Measurements from ENCODE around the gene KLK12. TPM values are rescaled to one million over a fixed set of nuclear protein-coding genes. Genes with fewer than 3 reads are reported as not detected.

Gene KLK12
- polyA plus RNA-seq, 1 donor (not counting 4 experiments of a cell fraction or from before 2014, with no cell fraction given) = not detected

GRCh38 chr19:51015691-51016267 is 19.0 kb downstream of the KLK12 start:
- TF ChIP-seq CTCF (optimal IDR thresholded peaks at IDR 0.05 in 1 of 3, IDR thresholded peaks at IDR 0.05 in 1 of 3, conservative IDR thresholded peaks at IDR 0.05 in 1 of 3; ENCODE audit: extremely low read depth in 1 of 3, insufficient read depth in 2 of 3, low read length in 3 of 3) (no peak), EZH2 (IDR thresholded peaks at IDR 0.05; ENCODE audit: low read length) (no peak)
- DNase-seq (ENCODE audit: low read depth, low spot score) (no peak), FAIRE-seq (no peak)
- dilution Hi-C loops (cut with MboI; ENCODE audit: extremely low pct_ligation_motif_present, low sequenced_read_pairs) = no loop called here
- H3K79me2 ChIP-seq (ENCODE audit: control insufficient read depth, insufficient read depth, low read length) = no peaks in the 10 kb centered on the region
- H3K36me3 ChIP-seq (ENCODE audit: control insufficient read depth in 2 of 2, extremely low read depth in 1 of 2, insufficient read depth in 2 of 2, low read length in 2 of 2) = peaks cover 7 to 11% of the 10 kb centered on the region in 2 experiments
- H3K9me1 ChIP-seq (ENCODE audit: control insufficient read depth, extremely low read depth, insufficient read depth, low read length) = no peaks in the 10 kb centered on the region
- peaks cover 26% of the 10 kb centered on the region for H3K4me1 ChIP-seq (ENCODE audit: control insufficient read depth, extremely low read depth, insufficient read depth, low read length)
- H2AFZ ChIP-seq (ENCODE audit: control insufficient read depth, low read length) = no peak overlapping the region
- no peak overlapping the region for H3K4me3 ChIP-seq (ENCODE audit: control insufficient read depth in 2 of 3, extremely low read depth in 1 of 3, insufficient read depth in 2 of 3, low read depth in 1 of 3, low read length in 3 of 3)
- H4K20me1 ChIP-seq (ENCODE audit: control insufficient read depth, extremely low read depth, insufficient read depth, low read length) = no peaks in the 10 kb centered on the region
- no peak overlapping the region for H3K9ac ChIP-seq (ENCODE audit: control insufficient read depth, extremely low read depth, insufficient read depth, low read length)
- no peaks in the 10 kb centered on the region for H3K27me3 ChIP-seq (ENCODE audit: control insufficient read depth, extremely low read depth, insufficient read depth, low read length)
- H3K4me2 ChIP-seq (ENCODE audit: control insufficient read depth, extremely low read depth, insufficient read depth, low read depth, low read length) = no peak overlapping the region
- no peak overlapping the region for H3K27ac ChIP-seq (ENCODE audit: control insufficient read depth, insufficient read depth, low read length)
- no peaks in the 10 kb centered on the region for H3K9me3 ChIP-seq (ENCODE audit: control insufficient read depth, low read depth, low read length)

- no peak for DNase-seq (ENCODE audit: low read depth, low spot score)
- Histone ChIP-seq H3K4me2 (ENCODE audit: control insufficient read depth, extremely low read depth, insufficient read depth, low read depth, low read length) (no peak overlapping the region), H2AFZ (ENCODE audit: control insufficient read depth, low read length) (no peak overlapping the region), H3K27ac (ENCODE audit: control insufficient read depth, insufficient read depth, low read length) (no peak overlapping the region), H3K27me3 (ENCODE audit: control insufficient read depth, extremely low read depth, insufficient read depth, low read length) (no peaks in the 10 kb centered on the region), H3K36me3 (ENCODE audit: control insufficient read depth in 2 of 2, extremely low read depth in 1 of 2, insufficient read depth in 2 of 2, low read length in 2 of 2) (peaks cover 7 to 11% of the 10 kb centered on the region in 2 experiments), H3K4me1 (ENCODE audit: control insufficient read depth, extremely low read depth, insufficient read depth, low read length) (peaks cover 30% of the 10 kb centered on the region), H3K9me3 (ENCODE audit: control insufficient read depth, low read depth, low read length) (no peaks in the 10 kb centered on the region), H3K4me3 (ENCODE audit: control insufficient read depth in 2 of 3, extremely low read depth in 1 of 3, insufficient read depth in 2 of 3, low read depth in 1 of 3, low read length in 3 of 3) (no peak overlapping the region), H4K20me1 (ENCODE audit: control insufficient read depth, extremely low read depth, insufficient read depth, low read length) (no peaks in the 10 kb centered on the region), H3K9me1 (ENCODE audit: control insufficient read depth, extremely low read depth, insufficient read depth, low read length) (no peaks in the 10 kb centered on the region), H3K79me2 (ENCODE audit: control insufficient read depth, insufficient read depth, low read length) (no peaks in the 10 kb centered on the region), H3K9ac (ENCODE audit: control insufficient read depth, extremely low read depth, insufficient read depth, low read length) (no peak overlapping the region)
- dilution Hi-C loops (cut with MboI; ENCODE audit: extremely low pct_ligation_motif_present, low sequenced_read_pairs) = no loop called here
- TF ChIP-seq CTCF (optimal IDR thresholded peaks at IDR 0.05 in 1 of 3, IDR thresholded peaks at IDR 0.05 in 1 of 3, conservative IDR thresholded peaks at IDR 0.05 in 1 of 3; ENCODE audit: extremely low read depth in 1 of 3, insufficient read depth in 2 of 3, low read length in 3 of 3) (no peak), EZH2 (IDR thresholded peaks at IDR 0.05; ENCODE audit: low read length) (no peak)
- no peak for FAIRE-seq
These were observed 20.6 kb downstream of the KLK12 start for GRCh38 chr19:51014242-51014641.
